CD4-positive, alpha-beta T cell treated with Interleukin-15 for 1 hour (primary cell): ENCODE data around the gene MAML2.
A peak's percentile ranks its signal among the peaks of the same experiment; 100 is the strongest.

Experiments
- DNase-seq: peaks from one replicate; pipeline ENCODE4 v3.0.0-alpha.2; 2020

The MAML2 gene

DNA sequence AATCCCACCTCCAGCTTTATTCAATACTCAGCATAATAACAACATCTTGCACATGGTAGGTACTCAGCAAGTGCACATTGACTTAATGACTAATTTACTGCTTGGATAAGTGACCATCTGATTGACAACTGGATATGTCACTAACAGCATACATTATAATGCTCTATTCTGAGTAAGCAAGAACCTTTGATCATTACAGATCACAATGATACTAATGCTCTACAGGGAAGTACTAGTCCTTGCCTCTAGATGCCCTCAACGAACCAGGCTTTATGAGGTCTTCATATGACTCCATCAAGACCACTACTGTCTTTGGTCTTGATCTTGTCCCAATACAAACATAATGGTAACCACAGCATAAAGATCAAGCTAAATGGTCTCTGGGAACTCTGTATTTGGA lies 251.5 kb downstream of the MAML2 start:
- peak; percentile 19 for DNase-seq

DNA sequence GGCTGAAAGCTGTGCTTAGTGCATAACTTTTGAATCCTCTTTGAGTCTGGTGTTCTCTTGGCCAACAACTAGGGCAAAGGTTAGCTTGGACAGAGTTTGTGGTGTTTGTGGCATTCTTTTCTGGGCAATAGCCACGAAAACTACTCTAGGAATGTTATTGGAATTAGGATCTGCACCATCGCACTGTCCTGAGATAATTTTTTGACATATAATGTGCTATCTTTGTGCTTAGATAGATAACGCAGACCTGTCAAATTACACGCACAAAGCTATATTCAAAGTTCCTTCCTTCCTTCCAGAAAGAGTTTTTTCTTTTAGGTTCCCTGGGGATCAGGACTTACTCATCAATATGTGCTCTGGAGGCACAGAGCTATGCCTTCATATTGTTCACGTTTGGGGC lies 252.3 kb downstream of the MAML2 start:
- no peak for DNase-seq

DNA sequence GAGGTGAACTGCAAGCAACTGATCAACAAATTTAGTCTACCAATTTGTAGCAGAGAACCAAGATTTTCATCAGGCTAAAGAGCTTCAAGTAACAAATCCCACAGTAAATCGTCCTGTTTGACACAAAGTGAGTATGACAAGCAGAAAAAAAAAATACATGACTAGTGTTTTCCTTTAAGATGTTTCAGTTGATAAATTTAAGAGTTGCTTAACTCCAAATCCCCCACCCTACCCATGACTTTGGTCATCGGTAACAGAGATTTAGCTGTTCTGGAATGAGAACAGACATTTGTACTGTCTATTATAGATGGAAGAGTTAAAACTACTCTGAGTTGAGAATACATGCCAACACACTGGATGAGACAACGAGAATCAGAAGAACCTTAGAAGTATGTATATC lies 254.1 kb downstream of the MAML2 start:
- no peak for DNase-seq

DNA sequence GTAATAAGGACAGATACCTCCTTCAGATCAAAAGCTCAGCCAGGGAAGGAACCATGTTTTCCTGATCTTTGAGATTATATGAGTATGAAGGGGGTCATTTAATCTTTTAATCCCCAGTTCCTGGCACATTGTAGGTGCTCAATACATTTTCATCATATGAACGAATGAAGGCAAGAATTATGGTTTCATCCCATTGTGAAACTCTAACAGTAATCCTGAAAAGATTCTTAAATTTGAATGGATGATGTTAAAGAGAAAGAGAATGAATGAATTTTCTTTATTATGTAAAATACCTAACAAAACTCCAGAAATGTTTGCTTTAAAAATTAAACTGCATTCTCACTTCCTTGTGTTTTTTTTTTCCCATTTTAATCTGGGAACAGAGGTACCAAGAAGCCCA lies 256.9 kb downstream of the MAML2 start:
- no peak for DNase-seq

DNA sequence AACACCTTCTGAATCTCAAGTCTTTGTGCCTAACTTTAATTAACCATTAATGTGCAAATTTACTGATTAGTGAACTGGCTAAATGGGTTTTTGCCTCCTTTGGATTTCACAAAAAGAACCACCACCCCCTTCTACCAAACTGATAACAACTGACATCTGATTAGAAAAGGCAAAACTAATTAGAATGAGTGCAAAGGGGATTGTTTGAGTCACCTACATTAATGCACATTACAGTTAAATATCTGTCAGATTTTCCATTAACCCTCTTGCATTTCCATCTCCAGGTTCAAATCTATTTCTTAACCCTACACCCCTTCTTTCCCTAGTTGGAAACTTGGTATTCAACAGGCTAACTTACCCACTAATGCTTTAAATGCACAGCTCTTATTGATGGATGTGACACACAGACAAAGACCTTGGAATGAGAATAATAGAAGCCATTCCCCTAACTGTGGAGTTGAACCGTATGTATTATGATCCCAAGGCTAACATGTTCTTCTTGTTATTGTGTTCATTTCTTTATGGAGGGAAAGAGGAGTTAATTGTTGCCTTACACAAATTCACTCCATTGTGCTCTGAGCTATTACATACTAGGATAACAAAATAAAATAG lies 257.6 kb downstream of the MAML2 start:
- no peak for DNase-seq

DNA sequence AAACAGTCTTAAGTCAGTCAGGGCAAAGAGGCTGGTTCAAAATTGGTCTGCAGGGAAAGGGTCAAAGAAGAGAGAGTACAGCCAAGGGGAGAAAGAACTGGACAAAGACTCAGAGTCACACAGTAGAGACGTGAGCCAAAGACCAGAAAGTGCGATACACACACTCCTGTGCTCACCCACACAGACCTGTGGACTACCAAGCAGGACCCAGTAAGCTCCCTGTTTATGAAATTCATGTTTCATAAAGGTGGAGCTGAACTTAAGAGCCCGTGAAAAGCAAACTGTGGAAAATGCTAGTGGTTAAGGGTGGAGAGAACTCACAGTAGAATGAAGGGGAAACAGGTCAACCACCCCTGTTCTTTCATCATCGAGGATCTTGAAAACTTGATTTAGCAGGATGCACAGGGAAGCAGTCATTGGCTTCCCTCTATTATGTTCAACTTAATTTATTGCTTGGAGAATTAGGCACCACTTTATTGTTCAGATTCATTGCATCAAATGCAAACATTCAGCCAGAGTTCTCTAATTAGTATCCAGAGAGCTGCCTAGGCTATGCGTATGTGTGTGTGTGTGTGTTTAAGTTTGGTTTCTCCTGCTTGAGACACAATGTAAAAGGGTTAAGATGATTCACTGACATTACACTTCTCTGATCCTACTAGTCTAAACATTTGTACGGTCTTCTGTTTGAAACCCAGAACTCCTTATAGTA lies 258.2 kb downstream of the MAML2 start:
- DNase-seq, result no peak

DNA sequence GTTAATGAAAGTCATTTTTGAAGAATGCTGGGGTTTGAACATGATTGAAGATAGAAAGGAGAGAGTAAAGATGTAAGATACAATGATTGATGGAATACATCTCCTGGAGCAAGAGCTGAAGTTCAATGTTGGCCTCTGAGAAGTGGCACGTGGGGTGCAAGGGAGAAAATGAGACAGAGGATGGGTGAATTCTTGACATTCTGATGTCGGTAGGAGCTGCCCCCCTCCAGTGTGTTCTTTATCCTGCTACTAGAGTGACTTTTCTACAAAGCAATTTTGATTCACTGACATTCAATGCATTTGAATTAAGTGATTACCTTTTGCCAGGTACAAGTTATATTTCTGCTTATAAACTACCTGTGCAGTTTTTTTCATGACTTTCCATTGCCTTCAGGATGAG lies 260.1 kb downstream of the MAML2 start:
- DNase-seq, result no peak

DNA sequence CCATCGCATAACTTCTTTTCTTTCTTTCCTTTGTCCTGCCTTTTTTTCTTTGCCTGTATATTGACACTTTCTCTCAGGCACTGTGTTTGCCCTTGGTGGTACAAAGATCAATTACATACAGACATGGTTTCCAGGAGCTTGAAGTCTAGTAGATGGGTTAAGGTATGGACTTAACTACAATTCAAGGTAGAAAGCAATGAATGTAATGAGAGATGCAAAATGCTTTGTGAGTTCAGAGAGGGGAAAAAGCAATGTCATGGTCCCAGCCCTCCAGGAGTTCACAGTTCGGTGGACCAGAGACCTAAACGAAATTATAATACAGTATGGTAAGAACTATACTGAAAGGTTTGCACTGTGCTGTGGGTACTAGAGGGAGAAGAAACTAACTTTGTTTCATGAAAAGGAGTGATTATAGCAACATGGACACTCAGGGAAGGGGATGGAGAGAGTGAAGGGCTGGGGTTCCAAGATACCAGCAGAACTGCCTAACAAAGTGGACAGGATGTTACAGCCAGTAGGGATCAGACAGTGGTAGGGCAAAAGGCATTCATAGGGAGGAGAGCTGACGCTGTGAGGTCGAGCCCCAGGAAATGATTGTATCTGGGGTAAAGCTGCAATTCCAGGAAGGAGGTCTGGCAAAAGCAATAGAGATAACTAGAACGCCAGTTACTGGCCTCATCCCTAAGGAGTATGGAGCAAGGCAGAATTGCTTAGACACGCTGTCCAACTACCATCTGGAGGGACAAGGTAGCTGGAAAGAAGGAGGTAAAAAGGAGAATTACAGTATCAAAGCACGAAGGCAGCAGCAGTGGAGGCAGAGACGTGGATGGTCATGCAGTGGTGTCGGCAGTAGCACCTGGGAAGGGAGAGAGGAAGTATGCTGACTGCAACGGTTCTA lies 260.7 kb downstream of the MAML2 start:
- DNase-seq, result no peak

DNA sequence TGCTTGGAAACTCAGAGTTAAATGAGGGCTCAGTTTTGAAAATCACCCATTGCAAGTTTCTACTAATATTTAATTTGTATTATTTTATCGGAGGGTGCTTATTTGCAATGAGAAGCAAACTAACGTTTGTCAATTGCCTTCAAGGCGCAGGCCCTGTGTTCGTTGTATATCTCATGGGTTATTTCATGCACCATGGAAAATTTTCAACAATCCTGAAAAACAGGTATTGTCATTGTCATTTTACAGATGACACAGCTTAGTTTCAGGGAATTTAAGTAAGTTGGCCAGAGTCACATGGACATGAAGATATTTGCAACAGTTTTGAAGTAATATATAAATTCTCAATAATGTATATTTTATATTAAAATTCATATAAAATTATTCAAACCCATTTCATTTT lies 261.4 kb downstream of the MAML2 start:
- no peak for DNase-seq

DNA sequence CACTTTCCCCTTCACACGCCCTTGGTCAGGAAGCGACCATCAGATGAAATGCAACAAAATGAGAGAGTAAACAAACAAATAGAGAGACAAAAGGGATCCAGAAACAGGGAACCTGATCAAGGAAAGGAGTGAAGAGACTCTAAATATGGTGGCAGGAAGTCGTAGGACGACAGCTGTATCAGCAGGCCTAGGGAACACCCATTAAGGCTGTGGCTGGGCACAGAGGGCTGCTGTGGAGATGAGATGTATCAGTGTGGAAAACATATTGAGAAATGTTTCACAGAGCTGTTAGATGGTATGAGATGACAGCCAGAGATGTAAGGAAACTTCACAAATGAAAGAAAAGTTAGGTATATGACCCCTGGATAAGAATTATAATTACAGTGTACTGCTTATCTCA lies 263.3 kb downstream of the MAML2 start:
- no peak for DNase-seq

DNA sequence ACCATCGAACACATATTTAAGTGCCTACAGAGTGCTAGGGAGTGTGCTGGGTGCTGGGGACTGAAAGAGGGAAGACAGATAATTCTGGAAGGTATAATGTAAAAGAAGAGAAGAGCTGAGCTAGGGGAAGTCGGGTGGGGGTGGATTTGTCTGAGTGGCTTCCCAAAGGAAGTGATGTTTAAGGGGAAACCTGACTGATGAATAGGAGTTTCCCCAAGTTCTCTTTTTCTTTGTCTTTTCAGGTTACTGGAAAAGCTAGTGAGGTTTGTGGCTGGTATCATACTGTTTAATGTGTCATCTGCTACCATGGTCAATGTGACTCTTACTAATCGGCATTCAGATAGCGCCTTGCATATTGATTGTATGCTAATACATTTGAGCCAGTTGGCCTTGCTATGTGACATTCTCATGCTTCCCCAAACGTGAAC lies 267.4 kb downstream of the MAML2 start:
- no peak for DNase-seq

DNA sequence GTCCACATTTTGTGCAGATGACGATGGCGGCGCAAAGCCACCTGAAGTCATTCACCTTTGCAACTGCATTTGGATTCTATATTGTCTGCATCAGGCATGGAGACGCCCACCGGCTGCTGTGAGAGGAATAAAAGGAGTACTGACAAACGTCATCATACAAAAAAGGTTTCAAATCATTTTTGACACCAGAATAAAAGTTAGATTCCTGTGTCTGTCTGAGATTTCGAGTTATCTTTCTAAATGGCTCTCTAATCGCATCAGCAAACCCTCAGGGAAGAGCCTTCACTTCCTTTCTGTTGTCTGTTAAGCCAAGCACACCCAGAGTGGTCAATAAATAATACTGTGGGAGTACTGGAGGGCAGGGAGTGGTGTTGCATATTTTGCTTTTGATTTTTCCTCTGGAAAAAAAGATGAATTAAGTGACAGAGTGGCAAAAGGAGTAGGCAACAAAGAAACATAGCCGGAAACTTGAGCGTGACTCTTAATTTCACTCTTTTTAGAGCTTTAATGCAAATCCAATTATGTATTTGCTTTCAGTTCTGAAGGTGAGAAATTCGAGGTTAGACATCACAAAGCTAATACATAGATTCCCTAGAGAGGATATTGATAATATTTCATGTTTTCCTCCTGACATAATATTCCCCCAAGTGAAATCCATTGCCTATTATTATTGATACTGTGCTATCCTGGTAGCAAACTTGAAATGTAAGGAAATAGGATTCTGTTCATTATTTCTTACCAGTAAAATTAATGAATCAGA lies 268.3 kb downstream of the MAML2 start:
- no peak for DNase-seq

DNA sequence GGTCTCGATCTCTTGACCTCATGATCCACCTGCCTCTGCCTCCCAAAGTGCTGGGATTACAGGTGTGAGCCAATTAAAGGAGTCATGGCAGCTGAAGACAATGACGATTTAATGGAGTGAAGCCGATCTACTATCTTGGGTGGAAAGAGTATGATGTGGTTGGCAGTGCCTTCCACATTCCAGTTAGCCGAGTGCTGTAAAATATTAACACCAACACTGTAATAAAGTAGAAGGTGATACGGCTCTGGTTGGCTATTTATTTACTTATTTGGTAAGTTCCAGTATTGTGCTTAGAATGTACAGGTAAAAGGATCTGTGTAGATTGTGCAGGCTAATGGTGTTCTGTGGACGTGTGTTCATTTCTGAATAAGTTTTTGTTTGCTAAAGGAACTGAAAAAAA lies 269.5 kb downstream of the MAML2 start:
- DNase-seq, result no peak

DNA sequence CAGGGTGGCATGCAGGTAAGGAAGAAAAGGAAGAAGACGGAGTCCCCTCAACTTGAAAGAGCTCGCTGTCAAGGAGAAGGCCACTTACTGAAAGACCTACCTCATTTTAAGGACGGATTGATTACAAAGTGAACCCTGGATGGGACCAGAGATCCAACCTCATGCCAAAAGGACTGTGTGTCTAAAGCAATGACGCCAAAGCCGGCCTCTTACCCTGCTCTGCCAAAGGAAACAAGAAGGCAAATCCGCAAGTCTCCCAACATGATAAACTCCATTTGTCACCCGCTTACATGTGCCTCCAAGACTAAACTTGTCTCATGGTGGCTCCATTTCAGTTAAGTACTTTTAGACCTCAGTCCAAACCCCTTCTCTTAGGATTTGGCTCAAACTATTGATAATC lies 270.4 kb downstream of the MAML2 start:
- no peak for DNase-seq

DNA sequence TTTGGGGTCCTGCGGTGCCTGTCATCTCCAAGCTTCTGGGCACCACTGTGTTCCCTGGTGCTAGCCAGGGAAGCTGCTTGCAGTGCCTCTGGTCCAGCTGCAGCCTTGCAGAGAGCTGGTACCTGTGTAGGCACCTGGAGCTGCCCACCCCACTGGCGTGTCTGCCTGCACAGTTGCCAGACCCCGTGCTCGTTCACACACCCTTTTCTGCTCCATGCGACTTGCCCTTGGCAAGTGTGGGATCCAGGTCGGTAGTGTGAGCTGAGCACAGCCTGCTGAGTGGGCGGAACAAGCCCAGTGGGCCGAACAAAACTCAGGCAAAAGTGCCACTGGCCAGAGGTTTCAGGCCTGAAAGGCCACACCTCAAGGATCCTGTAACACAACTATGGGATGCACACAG lies 272.5 kb downstream of the MAML2 start:
- DNase-seq, result no peak

DNA sequence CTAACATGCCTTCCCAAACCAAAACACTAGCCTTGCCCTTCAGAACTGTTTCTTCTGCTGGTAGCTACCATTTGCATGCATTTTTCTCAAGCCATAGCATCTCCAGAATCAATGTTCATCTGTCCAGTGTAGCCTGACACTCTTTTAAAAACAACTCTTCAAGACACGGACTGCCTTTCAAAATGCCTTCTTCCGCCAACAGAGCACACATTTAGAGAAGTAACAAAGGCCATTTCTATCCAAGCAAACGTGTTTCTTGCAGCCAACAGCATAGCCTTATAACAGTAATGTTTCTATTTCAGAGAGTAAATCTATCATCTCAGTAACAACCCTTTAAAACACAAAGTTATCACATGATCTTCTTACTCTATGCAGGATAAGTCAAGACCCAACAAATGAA lies 275.8 kb downstream of the MAML2 start:
- DNase-seq, result no peak

DNA sequence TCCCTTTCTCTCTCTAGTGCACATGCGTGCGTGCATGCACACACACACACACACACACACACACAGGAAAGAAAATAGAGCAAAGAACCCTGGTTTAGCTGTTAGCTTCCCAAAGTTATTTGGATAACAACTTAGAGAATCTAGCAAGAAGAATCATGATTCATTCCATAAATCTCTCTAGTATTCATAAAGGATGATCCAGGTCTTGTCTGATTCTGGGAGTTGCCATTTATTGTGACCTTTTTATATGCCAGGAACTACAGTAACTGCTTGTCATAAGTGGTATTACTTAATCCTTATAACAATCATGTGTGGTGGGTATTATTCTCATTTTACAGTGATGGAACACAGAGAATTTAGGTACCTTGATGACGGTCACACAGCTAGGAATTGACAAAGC lies 277.6 kb downstream of the MAML2 start:
- no peak for DNase-seq

DNA sequence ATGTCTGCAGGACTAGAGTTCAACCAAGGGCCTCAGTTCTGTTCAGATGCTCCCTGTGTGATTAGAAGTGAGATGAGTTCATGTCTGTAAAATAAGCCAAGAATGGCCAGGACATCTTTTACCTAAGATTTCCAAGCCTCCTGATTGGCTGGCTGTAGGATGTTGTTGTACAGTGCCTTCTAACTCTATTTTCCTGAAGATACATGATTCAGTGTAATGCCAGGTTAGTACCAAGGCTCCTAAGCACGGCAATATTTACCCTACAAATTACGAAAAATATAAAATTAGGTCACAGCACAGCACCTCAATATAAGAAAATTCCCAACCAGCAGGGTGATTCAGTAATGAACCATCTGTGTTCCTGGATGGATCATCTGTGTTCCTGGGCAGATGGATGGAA lies 279.1 kb downstream of the MAML2 start:
- DNase-seq, result no peak

DNA sequence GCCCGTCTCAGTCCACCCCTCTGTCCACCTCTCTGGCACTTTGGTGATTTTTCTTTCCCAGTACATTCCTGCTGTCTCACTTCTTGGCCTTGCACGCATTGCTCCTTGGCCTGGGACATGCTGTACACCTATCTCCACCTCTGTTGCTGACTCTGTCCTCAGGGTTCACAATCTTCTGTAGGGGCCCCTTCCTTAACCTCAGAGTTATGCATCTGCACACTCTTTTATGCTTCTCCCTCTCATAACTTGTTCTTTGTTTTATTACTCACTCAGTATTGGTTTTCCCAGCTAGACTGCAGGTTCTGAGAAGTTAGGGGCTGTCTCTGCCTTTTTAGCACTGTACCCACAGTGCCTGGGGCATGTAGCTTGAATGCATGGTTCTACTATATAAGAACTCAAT lies 279.9 kb downstream of the MAML2 start:
- DNase-seq, result no peak

DNA sequence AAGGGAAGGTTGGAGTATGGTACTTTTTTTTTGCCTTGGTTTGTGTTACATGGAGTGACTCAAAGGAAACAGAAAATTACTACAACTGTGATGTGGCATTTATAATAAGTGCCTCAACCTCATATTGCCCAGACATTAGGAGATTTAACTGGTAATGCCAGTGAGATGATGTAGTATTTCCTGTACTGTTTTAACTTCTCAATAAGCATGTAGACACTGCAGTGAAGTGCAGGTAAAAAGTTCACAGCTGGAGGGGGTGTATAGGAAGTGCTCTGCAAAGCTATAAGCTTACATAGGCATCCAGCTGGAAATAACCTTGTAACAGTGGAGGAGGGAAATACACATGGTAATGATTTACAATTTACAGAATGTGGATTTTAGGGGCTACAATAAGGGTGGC lies 280.9 kb downstream of the MAML2 start:
- DNase-seq, result no peak

DNA sequence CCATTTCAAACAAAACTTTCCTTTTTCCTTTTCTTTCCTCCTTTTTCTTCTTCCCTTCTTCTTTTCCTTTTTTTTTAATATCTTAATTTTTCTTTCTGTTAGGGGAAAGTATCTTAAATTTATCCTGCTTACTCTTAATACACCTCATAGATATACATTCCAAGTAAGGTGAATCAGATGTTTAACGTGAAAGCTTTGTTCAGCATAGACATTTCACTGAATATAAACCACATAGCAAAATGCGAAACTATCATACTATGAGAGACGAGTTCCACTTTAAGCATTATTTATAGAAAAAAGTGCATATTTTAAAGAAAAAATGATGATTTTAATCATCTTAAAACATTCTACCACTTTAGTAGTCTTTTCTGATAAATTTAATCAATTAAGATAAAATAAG lies 281.3 kb downstream of the MAML2 start:
- DNase-seq, result no peak

DNA sequence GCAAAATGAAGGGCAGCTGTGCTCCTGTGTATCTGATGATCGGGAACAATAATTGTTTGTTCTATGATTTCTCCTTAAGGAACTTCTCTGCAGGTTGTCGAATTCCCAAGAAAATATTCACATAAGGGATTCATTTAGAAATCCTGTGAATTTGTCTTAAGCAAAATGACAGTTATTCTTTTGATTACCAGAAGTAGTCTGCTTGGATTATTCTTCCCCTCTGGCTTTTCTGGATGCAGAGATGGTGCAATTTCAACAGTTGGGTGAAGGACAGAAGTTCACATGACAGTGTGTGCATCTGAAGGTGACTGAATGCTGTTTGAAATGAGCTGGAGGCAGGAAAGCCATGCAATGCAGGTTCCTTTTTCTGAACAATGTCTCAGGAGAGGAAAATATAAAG lies 281.9 kb downstream of the MAML2 start:
- no peak for DNase-seq

DNA sequence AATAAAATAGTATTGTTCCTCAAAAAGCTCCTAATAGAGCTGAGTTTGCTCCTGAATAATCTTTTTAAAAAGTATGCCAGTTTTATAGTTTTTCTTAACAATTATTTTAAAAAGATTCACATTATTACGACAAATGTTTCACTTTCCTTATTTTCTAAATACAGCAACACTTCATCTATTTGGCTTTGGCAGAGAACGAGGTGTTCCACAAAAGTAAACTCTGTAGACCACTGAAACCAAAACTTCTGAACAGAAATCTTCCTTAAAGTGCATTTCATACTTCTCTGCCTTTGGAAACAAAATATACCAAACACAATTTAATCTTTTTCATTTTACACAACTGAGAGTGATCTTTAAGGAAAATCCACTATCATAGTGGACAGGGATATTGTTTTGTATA lies 285.5 kb downstream of the MAML2 start:
- no peak for DNase-seq
